ENCODE data around the gene IQGAP2. TPM values are rescaled to one million over a fixed set of nuclear protein-coding genes. Genes with fewer than 3 reads are reported as not detected.

The IQGAP2 gene
- polyA plus RNA-seq, 1 experiment = 0.01 TPM

GRCh38 chr5:76477061-76477460 lies 74.0 kb downstream of the IQGAP2 start:
- DNase-seq (ENCODE audit: low read depth) = no peak
- Histone ChIP-seq H3K4me3 (ENCODE audit: low read depth, low read length) (no peak overlapping the region), H3K36me3 (ENCODE audit: control insufficient read depth, insufficient read depth, low read length) (no peaks in the 10 kb centered on the region), H3K27me3 (ENCODE audit: control insufficient read depth, insufficient read depth, low read length) (no peaks in the 10 kb centered on the region)
- ChIA-PET POLR2A (no interaction called here), CTCF (no interaction called here)
- TF ChIP-seq CTCF (IDR thresholded peaks at IDR 0.05; ENCODE audit: insufficient read depth, low read depth, low read length) = no peak

GRCh38 chr5:76477571-76477970 lies 74.5 kb downstream of the IQGAP2 start:
- TF ChIP-seq CTCF (IDR thresholded peaks at IDR 0.05; ENCODE audit: insufficient read depth, low read depth, low read length) = no peak
- DNase-seq (ENCODE audit: low read depth) = no peak
- ChIA-PET POLR2A (no interaction called here), CTCF (no interaction called here)
- no peak overlapping the region for H3K4me3 ChIP-seq (ENCODE audit: low read depth, low read length)
- H3K36me3 ChIP-seq (ENCODE audit: control insufficient read depth, insufficient read depth, low read length) = no peaks in the 10 kb centered on the region
- H3K27me3 ChIP-seq (ENCODE audit: control insufficient read depth, insufficient read depth, low read length) = no peaks in the 10 kb centered on the region

- CTCF ChIA-PET = no interaction called here
- no peak for TF ChIP-seq CTCF (IDR thresholded peaks at IDR 0.05; ENCODE audit: insufficient read depth, low read depth, low read length)
Measured at GRCh38 chr5:76479281-76479680, 76.2 kb downstream of the IQGAP2 start.

GRCh38 chr5:76479973-76480667 lies 77.0 kb downstream of the IQGAP2 start:
- Histone ChIP-seq H3K36me3 (ENCODE audit: control insufficient read depth, insufficient read depth, low read length) (no peaks in the 10 kb centered on the region), H3K27me3 (ENCODE audit: control insufficient read depth, insufficient read depth, low read length) (no peaks in the 10 kb centered on the region), H3K4me3 (ENCODE audit: low read depth, low read length) (no peak overlapping the region)
- CTCF ChIA-PET = no interaction called here
- POLR2A ChIA-PET = no interaction called here
- no peak for TF ChIP-seq CTCF (IDR thresholded peaks at IDR 0.05; ENCODE audit: insufficient read depth, low read depth, low read length)
- DNase-seq (ENCODE audit: low read depth) = no peak

More at GRCh38 chr5:76479281-76479680, 76.2 kb downstream of the IQGAP2 start:
- no peaks in the 10 kb centered on the region for H3K36me3 ChIP-seq (ENCODE audit: control insufficient read depth, insufficient read depth, low read length)
- POLR2A ChIA-PET = no interaction called here
- H3K4me3 ChIP-seq (ENCODE audit: low read depth, low read length) = no peak overlapping the region
- no peak for DNase-seq (ENCODE audit: low read depth)
- no peaks in the 10 kb centered on the region for H3K27me3 ChIP-seq (ENCODE audit: control insufficient read depth, insufficient read depth, low read length)

GRCh38 chr5:76482984-76483383 lies 79.9 kb downstream of the IQGAP2 start:
- CTCF ChIA-PET = no interaction called here
- POLR2A ChIA-PET = no interaction called here

More at GRCh38 chr5:76482984-76483383, 79.9 kb downstream of the IQGAP2 start:
- DNase-seq (ENCODE audit: low read depth) = no peak
- Histone ChIP-seq H3K36me3 (ENCODE audit: control insufficient read depth, insufficient read depth, low read length) (no peaks in the 10 kb centered on the region), H3K27me3 (ENCODE audit: control insufficient read depth, insufficient read depth, low read length) (no peaks in the 10 kb centered on the region), H3K4me3 (ENCODE audit: low read depth, low read length) (no peak overlapping the region)
- no peak for TF ChIP-seq CTCF (IDR thresholded peaks at IDR 0.05; ENCODE audit: insufficient read depth, low read depth, low read length)
